ENCODE results near the gene GBGT1.

The GBGT1 gene

GRCh38 chr9:133106511-133107244, 57.0 kb downstream of the GBGT1 start:
- DNase-seq (ENCODE audit: low read depth) = no peak
- H3K4me3 ChIP-seq (ENCODE audit: low read depth, low read length) = no peak overlapping the region
- no peak for TF ChIP-seq CTCF (IDR thresholded peaks at IDR 0.05; ENCODE audit: insufficient read depth, low read depth, low read length, missing control alignments)

GRCh38 chr9:133105461-133105770, 58.3 kb downstream of the GBGT1 start:
- TF ChIP-seq CTCF (IDR thresholded peaks at IDR 0.05; ENCODE audit: insufficient read depth, low read depth, low read length, missing control alignments) = no peak
- H3K4me3 ChIP-seq (ENCODE audit: low read depth, low read length) = no peak overlapping the region
- DNase-seq (ENCODE audit: low read depth) = no peak

- no peak overlapping the region for H3K4me3 ChIP-seq (ENCODE audit: low read depth, low read length)
- no peak for TF ChIP-seq CTCF (IDR thresholded peaks at IDR 0.05; ENCODE audit: insufficient read depth, low read depth, low read length, missing control alignments)
- DNase-seq (ENCODE audit: low read depth) = no peak
Observed at GRCh38 chr9:133104718-133105460, 58.8 kb downstream of the GBGT1 start.

- no peak for TF ChIP-seq CTCF (IDR thresholded peaks at IDR 0.05; ENCODE audit: insufficient read depth, low read depth, low read length, missing control alignments)
- DNase-seq (ENCODE audit: low read depth) = no peak
- no peak overlapping the region for H3K4me3 ChIP-seq (ENCODE audit: low read depth, low read length)
Observed at GRCh38 chr9:133103987-133104505, 59.7 kb downstream of the GBGT1 start.

GRCh38 chr9:133103183-133103986, 60.3 kb downstream of the GBGT1 start:
- H3K4me3 ChIP-seq (ENCODE audit: low read depth, low read length) = no peak overlapping the region
- peak; percentile 56 for DNase-seq (ENCODE audit: low read depth)
- TF ChIP-seq CTCF (IDR thresholded peaks at IDR 0.05; ENCODE audit: insufficient read depth, low read depth, low read length, missing control alignments) = peak; percentile 91

All from GM12865 (cell line).